HG03342 (cell line): ENCODE results near the gene EXOC6.
"Not testable (repeated sequence)": the region's sequence is repeated elsewhere in the genome, so short reads cannot be mapped to it uniquely, and the experiment has no call there.

Source experiments
- ATAC-seq: cut with Tn5 transposase; IDR thresholded peaks from one replicate; pipeline ENCODE4 v1.9.1; 2021; ENCODE audit warnings: mild to moderate bottlenecking, moderate library complexity; ENCODE audit not compliant: unreplicated experiment

Gene EXOC6

DNA sequence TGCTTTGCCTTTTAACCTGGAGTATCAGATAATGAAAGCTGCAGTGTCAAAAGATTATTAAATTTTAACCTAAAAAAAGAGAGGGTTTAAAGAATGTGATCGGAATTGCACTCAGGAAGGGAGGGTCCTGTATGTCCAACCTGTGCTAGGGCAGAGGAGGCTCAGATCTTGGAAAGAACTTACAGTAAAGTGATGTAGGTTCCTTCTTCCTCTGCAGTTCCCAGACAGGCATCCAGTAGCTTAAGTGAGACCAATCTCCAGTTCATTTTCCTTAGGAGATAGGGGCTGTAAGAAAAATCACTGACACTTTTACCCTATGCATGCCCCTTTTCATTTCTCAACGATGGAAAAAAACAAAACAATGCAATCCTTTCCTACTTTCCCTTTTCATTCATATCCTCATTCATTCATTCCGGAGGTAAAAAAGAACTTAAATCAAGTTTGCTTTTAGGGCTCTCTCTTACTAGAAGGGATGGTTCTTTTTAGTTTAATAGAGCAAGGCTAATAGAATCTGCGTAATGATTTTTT lies 28.3 kb downstream of the EXOC6 start:
- ATAC-seq, result no peak

DNA sequence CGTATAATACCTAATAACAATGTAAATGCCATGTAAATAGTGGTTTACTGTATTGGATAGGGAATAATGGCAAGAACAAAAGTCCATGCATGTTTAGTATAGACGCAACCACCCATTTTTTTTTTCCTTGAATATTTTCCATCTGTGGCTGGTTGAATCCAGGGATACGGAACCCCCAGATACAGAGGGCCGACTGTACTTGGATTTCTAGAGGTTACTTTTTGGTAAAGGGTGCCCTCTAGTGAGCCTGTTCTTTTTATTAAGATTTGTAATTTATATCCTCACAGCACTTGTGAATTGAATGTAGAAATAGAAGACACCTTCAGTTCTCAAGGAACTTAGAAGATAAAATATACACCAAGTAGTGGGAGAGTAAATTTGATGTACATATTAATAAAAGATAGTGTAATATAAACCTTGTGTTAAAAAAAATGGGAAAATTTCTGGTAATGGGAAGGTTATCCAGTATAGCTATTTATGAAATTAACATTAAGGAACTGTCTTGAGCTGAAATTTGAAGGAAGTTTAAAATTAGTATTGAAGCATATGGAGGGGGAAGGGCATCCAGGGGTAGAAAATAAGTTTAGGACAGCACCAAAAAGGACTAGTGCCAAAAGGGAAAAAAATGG lies 32.0 kb downstream of the EXOC6 start:
- no peak for ATAC-seq

DNA sequence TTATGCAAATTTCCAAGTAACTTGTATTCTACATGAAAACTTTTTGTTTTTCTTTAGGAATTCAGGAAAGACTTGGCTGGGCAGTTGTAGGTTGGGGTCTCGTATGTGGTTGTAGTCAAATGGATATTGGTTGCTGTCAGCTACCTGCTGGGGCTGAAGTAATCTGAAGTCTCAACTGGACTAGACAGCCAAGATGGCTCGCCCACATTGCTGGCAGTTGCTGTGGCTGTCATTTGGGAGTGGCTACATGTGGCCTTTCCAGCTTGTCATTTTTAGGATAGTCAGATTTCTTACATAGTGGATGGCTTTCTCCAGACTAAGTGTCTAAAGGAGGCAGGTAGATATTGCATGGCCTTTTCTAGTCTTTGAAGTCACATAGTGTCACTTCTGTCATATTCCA lies 32.6 kb downstream of the EXOC6 start:
- no peak for ATAC-seq

DNA sequence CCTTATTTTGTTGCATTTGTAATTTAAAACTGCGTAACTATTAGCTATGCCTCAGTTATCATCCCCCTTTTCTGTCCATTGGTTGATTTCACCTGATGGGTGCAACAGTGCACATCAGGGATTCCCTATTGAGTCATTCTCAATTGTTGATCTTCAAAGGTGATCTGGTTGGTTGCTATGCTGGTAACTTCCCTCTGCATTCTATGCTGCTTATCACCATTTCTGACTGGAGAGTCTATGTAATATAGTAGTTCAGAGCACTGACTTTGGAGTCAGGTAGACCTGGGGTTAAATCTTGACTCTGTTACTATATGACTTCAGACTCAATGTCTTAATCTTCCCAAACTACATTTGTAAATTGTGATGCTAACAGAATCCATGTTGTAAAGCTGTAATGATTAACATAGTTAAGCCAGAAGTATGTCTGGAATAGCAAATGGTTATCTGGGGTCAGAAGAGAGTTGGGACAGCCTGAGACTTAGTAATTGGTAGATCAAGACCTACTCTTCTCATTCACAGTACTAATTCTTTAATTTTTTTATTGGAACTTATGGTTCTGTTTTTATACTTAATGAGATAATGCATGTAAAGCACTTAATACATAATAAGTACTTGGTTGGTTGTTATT lies 38.1 kb downstream of the EXOC6 start:
- no peak for ATAC-seq

DNA sequence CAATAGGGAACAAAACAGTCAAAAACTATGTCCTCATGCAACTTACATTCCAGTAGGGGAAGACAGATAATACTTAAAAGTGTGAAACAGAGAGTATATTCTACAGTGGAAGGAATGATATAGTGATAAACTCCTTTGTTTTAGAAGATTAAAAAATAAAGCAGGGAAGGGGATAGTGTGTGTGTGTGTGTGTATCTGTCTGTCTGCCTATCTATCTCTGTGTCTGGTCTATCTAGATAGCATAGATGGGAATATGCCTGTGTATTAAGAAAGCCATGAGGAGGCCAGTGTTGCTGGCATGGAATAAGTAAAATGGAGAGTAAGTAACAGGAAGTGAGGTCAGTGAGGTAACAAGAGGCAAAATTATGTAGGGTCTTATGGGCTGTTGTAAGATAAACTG lies 42.2 kb downstream of the EXOC6 start:
- ATAC-seq, result no peak

DNA sequence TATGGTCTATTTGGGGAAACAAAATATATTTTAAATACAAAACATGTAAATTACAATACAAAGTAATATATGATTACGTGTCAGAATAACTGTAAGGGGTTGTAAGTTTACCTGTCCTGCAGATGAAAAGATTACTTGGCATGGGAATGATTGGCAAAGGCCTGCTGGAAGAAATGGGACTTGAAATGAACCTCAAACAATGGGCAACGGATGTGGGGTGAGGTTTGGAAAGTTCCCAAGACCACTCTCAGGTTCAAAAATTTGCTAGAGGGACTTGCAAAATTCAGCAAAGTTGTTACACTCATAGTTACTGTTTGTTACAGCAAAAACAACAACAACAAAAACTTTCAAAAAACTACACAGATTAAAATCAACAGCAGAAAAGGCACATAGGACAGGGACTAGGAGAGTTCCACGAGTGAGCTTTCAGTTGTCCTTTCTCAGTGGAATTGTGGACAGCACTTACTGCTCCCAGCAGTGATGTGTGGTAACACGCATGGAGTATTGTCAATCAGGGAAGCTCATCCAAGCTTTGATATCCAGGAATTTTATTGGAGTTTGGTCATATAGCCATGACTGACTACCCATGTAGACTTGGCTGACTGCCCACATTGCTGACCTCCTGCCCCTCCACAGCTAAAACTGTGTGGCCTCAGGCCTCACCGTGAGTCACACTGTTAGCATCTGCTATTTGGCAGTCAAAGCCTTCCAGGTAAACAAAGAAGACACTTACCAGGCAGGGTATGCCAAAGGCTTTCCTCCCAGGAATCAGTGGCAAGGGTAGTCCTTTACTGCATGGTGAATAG lies 43.8 kb downstream of the EXOC6 start:
- no peak for ATAC-seq

DNA sequence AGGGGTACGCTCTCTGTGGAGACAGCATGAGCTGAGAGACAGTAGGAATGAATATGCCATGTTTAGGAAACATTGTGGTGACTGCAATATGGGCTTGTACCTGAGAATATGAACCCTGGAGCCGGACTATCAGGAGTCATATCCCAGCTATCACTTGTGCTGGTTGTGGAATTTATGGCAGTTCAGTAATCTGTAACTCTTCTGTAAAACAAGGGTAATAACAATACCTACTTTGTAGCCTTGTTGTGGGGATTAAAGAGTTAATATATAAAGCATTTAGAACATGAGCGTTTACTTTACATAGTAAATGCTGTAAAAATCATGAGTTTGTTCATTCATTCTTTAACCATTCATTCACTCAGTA lies 44.4 kb downstream of the EXOC6 start:
- ATAC-seq, result no peak

DNA sequence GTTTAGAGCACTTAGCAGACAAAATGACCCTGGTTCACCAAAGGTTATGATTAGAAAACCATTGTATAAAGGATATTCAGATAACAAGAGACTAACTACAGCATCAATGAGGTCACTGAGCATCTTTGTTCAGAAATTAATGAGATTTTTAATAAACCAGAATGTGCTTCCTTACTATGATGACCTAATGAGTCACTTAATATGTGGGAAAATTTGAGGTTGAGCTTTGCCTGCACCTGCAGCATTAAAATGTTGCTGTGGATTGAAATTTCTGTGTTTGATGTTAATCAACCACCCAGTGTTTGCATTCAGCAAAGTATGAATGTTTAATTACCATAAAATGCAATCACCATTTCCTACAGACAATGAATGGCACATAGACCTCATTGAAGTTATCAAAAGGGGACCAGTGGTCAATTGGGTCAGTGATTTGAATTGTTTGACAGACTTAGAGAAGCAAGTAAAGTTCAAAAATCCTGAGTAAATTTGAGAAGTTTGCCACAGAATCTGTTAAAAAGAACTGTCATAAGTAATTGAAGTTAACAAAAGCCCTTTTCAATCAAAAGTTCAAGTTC lies 45.8 kb downstream of the EXOC6 start:
- ATAC-seq, result no peak

DNA sequence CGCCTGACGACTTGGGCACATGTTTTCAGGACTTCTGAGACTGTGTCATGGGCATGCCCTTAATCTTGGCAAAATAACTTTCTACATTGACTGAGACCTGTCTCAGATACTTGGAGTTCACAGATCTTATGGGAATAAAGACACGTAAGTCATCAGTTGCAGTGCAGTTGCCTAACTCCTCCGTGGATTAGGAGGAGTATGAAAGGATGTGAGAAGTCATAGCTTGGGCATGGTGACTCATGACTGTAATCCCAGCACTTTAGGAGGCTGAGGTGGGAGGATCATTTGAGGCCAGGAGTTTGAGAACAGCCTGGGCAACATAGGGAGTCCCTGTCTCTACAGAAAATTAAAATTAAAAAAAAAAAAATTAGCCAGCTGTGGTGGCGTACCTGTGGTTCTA lies 49.6 kb downstream of the EXOC6 start:
- no peak for ATAC-seq

DNA sequence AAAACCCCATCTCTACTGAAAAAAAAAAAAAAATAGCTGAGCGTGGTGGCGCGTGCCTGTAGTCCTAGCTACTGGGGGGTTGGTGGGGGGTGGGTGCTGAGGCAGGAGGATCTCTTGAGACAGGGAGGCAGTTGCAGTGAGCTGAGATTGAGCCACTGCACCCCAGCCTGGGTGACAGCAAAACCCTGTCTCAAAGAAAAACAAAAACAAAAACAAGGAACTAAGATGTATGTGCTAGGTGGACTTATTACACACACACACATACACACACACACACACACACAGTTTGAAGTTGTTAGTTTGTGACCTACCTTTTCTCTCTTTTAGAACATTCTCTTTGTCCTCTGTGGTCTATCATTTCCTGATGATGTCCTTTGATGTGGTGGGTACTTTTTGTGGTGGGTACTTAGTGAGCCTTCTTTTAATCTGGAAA lies 53.5 kb downstream of the EXOC6 start:
- ATAC-seq, result no peak

DNA sequence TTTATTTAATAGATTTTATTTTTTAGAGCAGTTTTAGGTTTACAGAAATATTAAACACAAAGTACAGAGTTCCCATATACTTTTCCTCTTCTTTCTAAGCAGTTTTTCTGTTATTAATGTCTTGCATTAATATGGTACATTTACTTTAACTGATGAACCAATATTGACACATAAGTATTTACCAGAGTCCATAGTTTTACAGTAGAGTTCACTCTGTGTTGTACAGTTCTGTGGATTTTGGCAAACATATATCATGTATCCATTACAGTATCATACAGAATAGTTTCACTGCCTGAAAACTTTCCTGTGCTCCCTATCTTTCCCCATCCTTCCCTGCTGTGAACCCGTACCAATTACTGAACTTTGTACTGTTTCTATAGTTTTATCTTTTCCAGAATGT lies 55.3 kb downstream of the EXOC6 start:
- ATAC-seq, result no peak

DNA sequence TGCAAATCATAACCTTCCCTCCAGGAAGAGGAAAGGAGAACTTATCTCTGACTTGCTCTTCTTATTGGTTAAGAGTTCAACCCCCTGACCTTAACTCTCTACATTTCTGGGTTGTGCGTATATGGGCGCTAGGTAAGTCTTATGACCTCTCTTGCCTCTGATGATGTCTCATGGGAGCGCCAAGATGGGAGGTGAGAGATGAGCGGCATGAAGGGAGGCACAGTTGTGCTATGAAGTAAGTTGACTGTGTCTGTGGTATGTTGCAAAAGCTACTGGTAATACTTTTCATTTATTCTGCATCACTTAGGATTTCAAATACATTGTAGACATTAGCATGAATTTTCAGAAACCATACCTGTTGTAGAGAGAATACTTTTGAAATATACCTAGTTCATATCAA lies 59.0 kb downstream of the EXOC6 start:
- no peak for ATAC-seq

DNA sequence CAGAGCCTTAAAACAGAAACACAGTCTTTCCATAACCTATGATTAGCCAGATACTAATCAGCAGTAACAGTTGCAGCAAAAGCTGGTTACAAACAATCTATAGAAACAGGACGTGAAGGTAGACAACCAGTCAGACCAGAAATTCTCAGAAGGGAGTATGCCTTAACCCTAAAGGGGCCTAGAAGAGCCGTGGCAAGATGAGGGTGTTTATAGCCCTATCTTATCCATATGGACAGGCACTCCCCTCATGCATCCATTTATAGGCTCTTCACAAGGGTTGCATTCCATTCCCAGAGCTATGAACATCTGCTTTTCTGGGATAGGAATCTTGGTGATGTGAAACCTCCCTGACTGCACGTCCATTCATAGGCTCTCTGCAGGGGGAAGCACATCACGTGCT lies 64.3 kb downstream of the EXOC6 start:
- not testable (repeated sequence) for ATAC-seq

DNA sequence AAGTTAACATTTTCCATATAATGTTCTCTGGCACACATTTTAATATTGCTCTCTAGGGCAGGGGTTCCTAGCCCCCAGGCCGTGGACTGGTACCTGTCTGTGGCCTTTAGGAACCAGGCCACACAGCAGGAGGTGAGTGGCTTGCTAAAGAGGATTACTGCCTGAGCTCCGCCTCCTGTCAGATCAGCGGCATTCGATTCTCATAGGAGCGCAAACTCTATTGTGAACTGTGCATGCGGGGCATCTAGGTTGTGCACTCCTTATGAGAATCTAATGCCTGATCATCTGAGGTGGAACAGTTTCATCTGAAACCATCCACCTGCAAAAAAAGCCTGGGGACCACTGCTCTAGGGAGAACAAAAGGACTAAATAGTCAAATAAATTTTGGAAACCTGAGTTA lies 65.7 kb downstream of the EXOC6 start:
- ATAC-seq, result no peak

DNA sequence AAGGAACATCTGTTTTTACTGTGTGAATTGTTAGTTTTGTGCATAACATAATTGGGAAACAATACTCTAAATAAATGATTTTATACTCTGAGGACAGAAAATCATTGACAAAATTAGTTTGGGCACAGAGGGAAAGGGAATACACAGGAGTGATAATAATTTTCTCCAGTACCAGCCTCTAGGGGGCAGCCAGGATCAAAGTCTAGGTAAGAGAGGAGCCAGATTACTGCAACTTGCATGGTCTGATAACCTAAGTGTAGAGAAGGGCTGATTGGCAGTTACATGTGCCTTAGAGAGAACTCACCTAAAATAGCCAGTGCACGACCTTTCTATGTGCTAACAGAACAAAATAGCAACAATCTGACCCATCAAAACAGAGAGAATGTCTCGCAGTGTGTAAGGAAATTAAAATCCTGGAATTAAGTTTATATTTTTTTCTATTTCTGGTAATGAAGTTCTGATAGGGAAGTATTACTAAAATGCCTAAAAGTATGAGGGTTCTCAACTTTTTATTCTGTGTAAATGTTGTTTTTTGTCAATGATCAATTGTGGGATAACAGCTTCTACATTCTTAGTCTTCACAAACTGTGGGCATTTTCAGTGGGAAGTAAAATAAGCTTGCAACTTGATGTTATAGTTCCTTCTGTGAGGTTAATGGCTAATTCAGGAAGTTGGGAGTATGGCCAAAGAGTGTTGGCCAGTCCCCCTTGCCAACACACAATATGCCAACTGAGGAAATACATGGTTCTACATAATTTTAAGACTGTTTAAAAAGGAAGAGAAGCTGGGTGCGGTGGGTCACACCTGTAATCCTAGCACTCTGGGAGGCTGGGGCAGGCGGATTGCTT lies 66.4 kb downstream of the EXOC6 start:
- peak; percentile 85 for ATAC-seq

DNA sequence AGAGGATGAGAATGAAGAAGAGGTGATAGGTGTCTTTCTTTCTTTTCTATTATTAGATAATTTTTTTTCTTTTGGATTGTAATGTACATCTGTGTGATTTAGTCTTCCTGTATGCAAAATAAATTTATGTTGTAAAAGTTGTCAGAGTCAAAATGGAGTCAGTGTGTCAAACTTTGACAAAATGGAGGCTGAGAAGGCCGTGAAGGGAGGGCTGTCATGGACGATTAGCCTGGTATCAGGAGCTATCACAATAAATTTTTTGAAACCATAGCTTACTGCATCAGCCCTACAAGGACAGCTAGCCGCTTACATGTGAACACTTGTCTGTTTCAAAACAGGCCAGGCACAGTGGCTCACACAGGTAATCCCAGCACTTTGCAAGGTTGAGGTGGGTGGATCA lies 67.6 kb downstream of the EXOC6 start:
- no peak for ATAC-seq

DNA sequence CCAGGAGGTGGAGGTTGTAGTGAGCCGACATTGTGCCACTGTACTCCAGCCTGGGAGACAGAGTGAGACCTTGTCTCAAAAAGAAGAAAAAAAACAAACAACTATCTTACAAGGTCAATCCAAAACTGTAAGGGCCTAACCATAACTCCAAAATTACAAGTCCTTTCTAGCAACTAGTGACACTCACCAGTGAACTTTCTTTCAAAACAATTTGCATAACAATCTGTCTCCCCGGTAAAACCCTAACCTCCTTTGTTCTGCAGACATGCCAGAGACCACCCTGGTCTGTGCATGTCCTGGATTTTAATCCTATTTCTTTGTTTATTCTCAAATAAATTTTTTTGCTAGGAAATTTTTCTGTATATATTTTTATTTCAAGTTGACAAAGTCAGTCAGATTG lies 68.1 kb downstream of the EXOC6 start:
- ATAC-seq, result no peak

DNA sequence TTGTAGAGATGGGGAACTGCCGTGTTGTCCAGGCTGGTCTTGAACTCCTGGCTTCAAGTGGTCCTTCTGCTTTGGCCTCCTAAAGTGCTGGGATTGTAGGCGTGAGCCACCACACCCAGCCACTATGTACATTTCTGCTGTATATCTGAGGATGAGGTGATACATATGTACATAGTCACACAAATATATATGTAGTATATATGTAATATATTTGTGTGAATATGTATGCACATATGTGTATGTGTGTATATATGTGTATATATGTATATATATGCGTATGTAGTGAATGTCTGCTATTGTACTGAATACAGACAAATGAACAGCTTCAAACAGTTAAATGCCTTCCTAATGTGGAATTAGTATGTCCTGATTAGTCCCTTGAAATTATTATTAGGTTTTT lies 70.3 kb downstream of the EXOC6 start:
- ATAC-seq, result no peak

DNA sequence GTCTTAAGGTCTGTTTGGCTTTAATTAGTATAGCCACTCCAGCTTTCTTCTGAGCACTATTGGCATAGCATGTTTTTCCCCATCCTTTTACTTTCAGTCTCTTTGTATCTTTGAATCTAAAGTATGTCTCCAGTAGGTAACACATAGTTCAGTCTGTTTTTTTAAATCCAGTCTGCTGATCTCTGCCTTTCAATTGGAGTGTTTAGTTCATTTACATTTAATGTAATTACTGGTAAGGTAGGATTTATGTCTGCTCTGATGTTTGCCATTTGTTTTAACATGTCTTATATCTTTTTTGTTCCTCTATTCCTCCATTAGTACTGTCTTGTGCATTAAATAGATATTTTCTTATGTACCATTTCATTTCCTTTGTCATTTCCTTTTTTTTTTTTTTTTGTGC lies 72.5 kb downstream of the EXOC6 start:
- ATAC-seq, result no peak

DNA sequence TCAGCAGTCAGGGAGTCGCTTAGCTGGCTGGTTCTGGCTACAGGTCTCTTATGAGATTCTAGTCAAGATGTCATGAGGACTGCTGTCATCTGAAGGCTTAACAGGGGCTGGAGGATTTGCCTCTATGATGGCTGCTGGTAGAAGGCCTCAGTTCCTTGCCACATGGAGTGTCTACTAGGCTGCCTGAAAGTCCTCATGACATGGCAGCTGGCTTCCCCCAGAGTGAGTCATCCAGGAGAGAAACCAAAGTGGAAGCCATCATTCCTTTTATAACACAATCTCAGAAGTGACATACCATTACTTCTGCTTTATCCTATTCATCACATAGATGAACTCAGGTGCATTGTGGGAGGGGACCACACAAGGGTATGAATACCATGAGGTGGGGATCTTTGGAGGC lies 75.1 kb downstream of the EXOC6 start:
- no peak for ATAC-seq

DNA sequence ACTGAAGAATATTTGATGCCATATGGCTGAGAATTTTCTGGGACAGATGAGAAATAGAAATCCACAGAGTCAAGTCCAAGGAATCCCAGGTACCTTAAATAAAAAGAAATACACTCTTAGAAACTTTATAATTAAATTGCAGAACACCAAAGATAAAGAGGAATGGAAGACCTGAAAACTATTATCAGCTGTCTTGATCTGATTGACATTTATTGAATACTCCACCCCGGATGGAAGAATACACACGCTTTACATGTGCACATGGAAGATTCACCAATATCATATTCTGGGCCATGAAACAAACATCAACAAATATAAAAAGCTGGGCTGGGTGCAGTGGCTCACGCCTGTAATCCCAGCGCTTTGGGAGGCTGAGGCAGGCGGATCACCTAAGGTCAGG lies 81.6 kb downstream of the EXOC6 start:
- ATAC-seq, result no peak
